Measurements from ENCODE around the gene TRMT112. TPM values are rescaled to one million over a fixed set of nuclear protein-coding genes. Genes with fewer than 3 reads are reported as not detected.

TRMT112 gene
- total and polyA plus RNA-seq, 2 donors from 2014 or later = 172 to 291 TPM

DNA sequence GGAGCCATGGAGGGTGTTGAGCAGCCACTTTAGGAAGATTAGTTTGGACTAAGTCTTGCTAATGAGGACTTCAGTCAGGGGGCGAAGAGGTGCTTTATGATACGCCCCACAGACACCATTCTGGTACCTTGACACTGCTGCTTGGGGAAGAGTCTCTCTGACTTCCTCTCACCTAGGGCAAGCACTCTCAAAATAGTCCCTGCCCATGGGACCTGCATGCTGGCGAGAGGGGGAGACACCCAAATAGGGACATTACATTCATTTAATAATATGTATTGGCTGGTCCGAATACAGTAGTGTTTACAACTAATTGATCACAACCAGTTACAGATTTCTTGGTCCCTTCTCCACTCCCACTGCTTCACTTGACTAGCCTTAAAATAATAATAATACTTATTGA, 21.6 kb downstream of the TRMT112 start:
- TF ChIP-seq, protein P1, sequence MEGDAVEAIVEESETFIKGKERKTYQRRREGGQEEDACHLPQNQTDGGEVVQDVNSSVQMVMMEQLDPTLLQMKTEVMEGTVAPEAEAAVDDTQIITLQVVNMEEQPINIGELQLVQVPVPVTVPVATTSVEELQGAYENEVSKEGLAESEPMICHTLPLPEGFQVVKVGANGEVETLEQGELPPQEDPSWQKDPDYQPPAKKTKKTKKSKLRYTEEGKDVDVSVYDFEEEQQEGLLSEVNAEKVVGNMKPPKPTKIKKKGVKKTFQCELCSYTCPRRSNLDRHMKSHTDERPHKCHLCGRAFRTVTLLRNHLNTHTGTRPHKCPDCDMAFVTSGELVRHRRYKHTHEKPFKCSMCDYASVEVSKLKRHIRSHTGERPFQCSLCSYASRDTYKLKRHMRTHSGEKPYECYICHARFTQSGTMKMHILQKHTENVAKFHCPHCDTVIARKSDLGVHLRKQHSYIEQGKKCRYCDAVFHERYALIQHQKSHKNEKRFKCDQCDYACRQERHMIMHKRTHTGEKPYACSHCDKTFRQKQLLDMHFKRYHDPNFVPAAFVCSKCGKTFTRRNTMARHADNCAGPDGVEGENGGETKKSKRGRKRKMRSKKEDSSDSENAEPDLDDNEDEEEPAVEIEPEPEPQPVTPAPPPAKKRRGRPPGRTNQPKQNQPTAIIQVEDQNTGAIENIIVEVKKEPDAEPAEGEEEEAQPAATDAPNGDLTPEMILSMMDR (IDR thresholded peaks at IDR 0.05; ENCODE audit: borderline replicate concordance, extremely low read depth, insufficient read depth) = no peak
- FAIRE-seq = no peak
- intact Hi-C loops (cut with DNase I) = no loop called here

DNA sequence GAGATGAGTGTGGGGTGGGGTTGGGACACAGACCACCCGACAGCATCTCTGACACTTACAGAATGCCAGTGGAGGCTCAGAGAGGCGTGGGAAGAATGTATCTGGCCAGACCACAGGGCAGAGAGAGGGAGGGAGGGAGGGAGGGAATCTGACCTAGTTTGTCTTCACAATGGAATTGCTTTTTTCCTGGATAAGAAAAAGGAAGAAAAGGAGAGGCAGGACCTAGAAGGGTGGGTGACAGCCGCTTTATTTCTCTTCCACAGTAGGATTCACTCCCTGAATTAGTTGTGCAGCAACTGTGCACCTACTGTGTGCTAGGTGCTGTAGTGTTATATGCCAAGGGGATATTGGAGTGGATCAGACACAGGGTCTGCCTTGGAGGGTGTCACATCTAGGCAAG, 22.6 kb downstream of the TRMT112 start:
- Histone ChIP-seq H3K4me3 (ENCODE audit: low read length in 3 of 3) (no peak overlapping the region), H3K36me3 (ENCODE audit: control insufficient read depth in 2 of 3, insufficient read depth in 3 of 3, low read length in 3 of 3) (no peaks in the 10 kb centered on the region), H3K9me3 (ENCODE audit: control insufficient read depth in 2 of 3, insufficient read depth in 1 of 3, low read length in 3 of 3) (no peaks in the 10 kb centered on the region), H3K27me3 (ENCODE audit: control insufficient read depth, insufficient read depth, low read length) (peaks cover 47% of the 10 kb centered on the region), H3K27ac (ENCODE audit: low read depth in 2 of 2, low read length in 2 of 2) (no peak overlapping the region), H3K9ac (ENCODE audit: low read length in 3 of 3) (no peak overlapping the region), H3K4me1 (ENCODE audit: control insufficient read depth in 2 of 3, insufficient read depth in 2 of 3, low read depth in 1 of 3, low read length in 3 of 3) (peaks cover 0 to 11% (median 0%) of the 10 kb centered on the region in 3 donors)
- intact Hi-C loops (cut with DNase I) = no loop called here
- FAIRE-seq = no peak
- no peak for DNase-seq
- TF ChIP-seq, protein P1 (IDR thresholded peaks at IDR 0.05; ENCODE audit: borderline replicate concordance, extremely low read depth, insufficient read depth) = no peak

More for the DNA sequence above, 21.6 kb downstream of the TRMT112 start:
- Histone ChIP-seq H3K36me3 (ENCODE audit: control insufficient read depth in 2 of 3, insufficient read depth in 3 of 3, low read length in 3 of 3) (no peaks in the 10 kb centered on the region), H3K9ac (ENCODE audit: low read length in 3 of 3) (no peak overlapping the region), H3K4me1 (ENCODE audit: control insufficient read depth in 2 of 3, insufficient read depth in 2 of 3, low read depth in 1 of 3, low read length in 3 of 3) (peaks cover 0 to 20% (median 0%) of the 10 kb centered on the region in 3 donors), H3K4me3 (ENCODE audit: low read length in 3 of 3) (no peak overlapping the region), H3K27ac (ENCODE audit: low read depth in 2 of 2, low read length in 2 of 2) (no peak overlapping the region), H3K9me3 (ENCODE audit: control insufficient read depth in 2 of 3, insufficient read depth in 1 of 3, low read length in 3 of 3) (no peaks in the 10 kb centered on the region), H3K27me3 (ENCODE audit: control insufficient read depth, insufficient read depth, low read length) (peaks cover 45% of the 10 kb centered on the region)
- no peak for DNase-seq

DNA sequence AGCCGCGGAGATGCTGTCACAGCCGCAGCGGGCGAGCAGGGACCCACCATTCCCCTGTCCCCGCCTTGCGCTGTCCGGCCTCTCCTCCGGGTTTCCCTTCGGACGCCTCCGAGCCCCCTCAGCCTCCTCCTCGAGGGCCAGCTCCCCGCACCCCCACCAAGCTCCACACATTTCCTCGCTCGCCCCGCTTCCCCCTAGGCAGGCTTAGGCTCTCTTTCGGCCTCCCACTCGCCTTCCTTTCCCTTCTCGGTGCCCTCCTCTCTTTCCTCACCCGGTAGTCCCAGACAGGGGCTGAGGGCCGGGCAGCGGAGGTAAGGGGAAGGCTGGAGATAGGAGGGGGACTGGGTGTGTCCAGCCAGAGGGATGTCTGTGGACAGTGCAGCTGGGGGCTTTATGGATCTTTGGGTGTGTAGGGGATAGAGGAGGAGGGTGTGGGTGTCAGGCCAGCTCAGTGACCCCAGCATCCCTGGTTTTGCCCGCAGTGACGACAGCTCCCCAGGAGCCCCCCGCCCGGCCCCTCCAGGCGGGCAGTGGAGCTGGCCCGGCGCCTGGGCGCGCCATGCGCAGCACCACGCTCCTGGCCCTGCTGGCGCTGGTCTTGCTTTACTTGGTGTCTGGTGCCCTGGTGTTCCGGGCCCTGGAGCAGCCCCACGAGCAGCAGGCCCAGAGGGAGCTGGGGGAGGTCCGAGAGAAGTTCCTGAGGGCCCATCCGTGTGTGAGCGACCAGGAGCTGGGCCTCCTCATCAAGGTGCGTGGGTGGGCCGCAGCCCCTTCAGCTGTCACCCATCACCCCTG, 24.7 kb downstream of the TRMT112 start:
- intact Hi-C loops (cut with DNase I) = no loop called here
- H3K4me1 ChIP-seq (ENCODE audit: control insufficient read depth in 2 of 3, insufficient read depth in 2 of 3, low read depth in 1 of 3, low read length in 3 of 3) = peaks cover 0 to 3% (median 0%) of the 10 kb centered on the region in 3 donors
- FAIRE-seq = no peak
- H3K4me3 ChIP-seq (ENCODE audit: low read length in 3 of 3) = no peak overlapping the region
- H3K9me3 ChIP-seq (ENCODE audit: control insufficient read depth in 2 of 3, insufficient read depth in 1 of 3, low read length in 3 of 3) = no peaks in the 10 kb centered on the region
- TF ChIP-seq, protein P1 (IDR thresholded peaks at IDR 0.05; ENCODE audit: borderline replicate concordance, extremely low read depth, insufficient read depth) = no peak
- no peak overlapping the region for H3K27ac ChIP-seq (ENCODE audit: low read depth in 2 of 2, low read length in 2 of 2)
- H3K27me3 ChIP-seq (ENCODE audit: control insufficient read depth, insufficient read depth, low read length) = peaks cover 39% of the 10 kb centered on the region
- DNase-seq = no peak
- no peaks in the 10 kb centered on the region for H3K36me3 ChIP-seq (ENCODE audit: control insufficient read depth in 2 of 3, insufficient read depth in 3 of 3, low read length in 3 of 3)
- no peak overlapping the region for H3K9ac ChIP-seq (ENCODE audit: low read length in 3 of 3)

Measured in kidney (tissue), 14 donors.